ENCODE data around the gene MTG1.
"Not testable (repeated sequence)": the region's sequence is repeated elsewhere in the genome, so short reads cannot be mapped to it uniquely, and the experiment has no call there.

The MTG1 gene

GRCh38 chr10:133362846-133363245, 31.1 kb upstream of the MTG1 start:
- Mint-ChIP-seq H3K27me3 (no peaks in the 10 kb centered on the region), H3K9me3 (no peaks in the 10 kb centered on the region), H3K36me3 (ENCODE audit: insufficient read depth) (peaks cover 8% of the 10 kb centered on the region), H3K27ac (ENCODE audit: low read depth) (no peak overlapping the region), H3K4me3 (no peak overlapping the region), H3K4me1 (peaks cover 11% of the 10 kb centered on the region)
- no peak for DNase-seq (ENCODE audit: low spot score in 2 of 2)
- no peak for ATAC-seq (replicated peaks; ENCODE audit: extremely low read depth, poor library complexity, severe bottlenecking)

- Mint-ChIP-seq H3K27ac (ENCODE audit: low read depth) (no peak overlapping the region), H3K36me3 (ENCODE audit: insufficient read depth) (peaks cover 13% of the 10 kb centered on the region), H3K9me3 (no peaks in the 10 kb centered on the region), H3K4me1 (peaks cover 11% of the 10 kb centered on the region), H3K27me3 (no peaks in the 10 kb centered on the region), H3K4me3 (no peak overlapping the region)
- ATAC-seq (replicated peaks; ENCODE audit: extremely low read depth, poor library complexity, severe bottlenecking) (no peak), DNase-seq (ENCODE audit: low spot score in 2 of 2) (no peak)
Measured at GRCh38 chr10:133364645-133365431, 29.1 kb upstream of the MTG1 start.

DNA sequence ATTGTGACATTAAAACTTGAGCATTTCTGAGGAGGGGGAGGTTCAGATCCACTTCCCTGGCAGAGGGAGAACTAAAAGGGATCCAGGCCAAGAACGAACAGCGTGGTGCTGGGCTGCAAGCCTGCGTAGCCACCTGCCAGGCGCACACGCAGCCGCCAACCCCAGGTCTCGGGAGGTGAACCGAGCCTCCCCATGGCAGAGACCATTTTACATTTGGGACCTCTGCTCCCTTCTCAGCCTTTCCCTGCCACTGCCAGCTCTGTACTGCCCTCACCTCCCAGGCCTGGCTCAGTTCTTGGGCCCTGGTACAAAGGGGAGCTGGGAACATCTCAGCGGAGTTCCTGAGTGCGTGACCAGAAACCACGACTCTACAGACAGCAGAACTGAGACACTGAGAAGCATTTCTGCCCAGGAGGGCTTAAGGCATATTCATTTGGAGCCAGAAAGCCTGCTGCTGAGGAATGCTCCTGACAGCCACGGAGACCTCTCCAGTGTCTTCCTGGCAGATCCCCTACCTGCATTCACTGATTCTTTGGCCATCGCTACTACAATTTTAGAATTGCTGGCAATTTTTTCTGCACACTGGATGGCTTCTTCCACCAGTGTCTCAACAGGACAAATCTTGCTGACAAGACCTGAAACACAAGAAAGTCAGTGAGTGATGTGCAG, 28.4 kb upstream of the MTG1 start:
- DNase-seq (ENCODE audit: low spot score in 2 of 2): no peak
- H3K27me3 Mint-ChIP-seq: no peaks in the 10 kb centered on the region
- no peaks in the 10 kb centered on the region for H3K9me3 Mint-ChIP-seq
- peaks cover 15% of the 10 kb centered on the region for H3K36me3 Mint-ChIP-seq (ENCODE audit: insufficient read depth)
- H3K27ac Mint-ChIP-seq (ENCODE audit: low read depth): no peak overlapping the region
- H3K4me3 Mint-ChIP-seq: no peak overlapping the region
- no peak for ATAC-seq (replicated peaks; ENCODE audit: extremely low read depth, poor library complexity, severe bottlenecking)
- H3K4me1 Mint-ChIP-seq: peaks cover 11% of the 10 kb centered on the region

DNA sequence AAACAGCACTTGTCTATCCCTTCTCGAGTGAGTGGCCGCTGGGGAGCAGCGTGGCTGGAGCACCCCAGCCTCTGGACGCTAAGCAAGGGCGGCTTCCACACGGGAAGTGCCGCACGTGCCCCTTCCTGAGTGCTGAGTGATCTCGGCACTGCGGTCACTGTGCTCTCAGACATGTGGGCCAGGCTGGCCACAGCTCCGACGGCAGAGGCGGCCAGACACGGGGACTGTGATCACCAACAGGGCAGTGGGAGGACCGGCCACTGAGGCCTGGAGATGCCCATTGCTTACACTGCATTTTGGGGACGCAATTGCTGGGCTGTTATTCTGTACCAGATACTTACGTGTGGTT, 27.9 kb upstream of the MTG1 start:
- peaks cover 17% of the 10 kb centered on the region for H3K36me3 Mint-ChIP-seq (ENCODE audit: insufficient read depth)
- no peak for DNase-seq (ENCODE audit: low spot score in 2 of 2)

GRCh38 chr10:133366751-133367150, 27.2 kb upstream of the MTG1 start:
- H3K9me3 Mint-ChIP-seq: no peaks in the 10 kb centered on the region
- peaks cover 5% of the 10 kb centered on the region for H3K4me1 Mint-ChIP-seq
- H3K36me3 Mint-ChIP-seq (ENCODE audit: insufficient read depth): peaks cover 17% of the 10 kb centered on the region
- H3K27me3 Mint-ChIP-seq: no peaks in the 10 kb centered on the region
- H3K27ac Mint-ChIP-seq (ENCODE audit: low read depth): no peak overlapping the region
- no peak overlapping the region for H3K4me3 Mint-ChIP-seq
- DNase-seq (ENCODE audit: low spot score in 2 of 2): no peak
- no peak for ATAC-seq (replicated peaks; ENCODE audit: extremely low read depth, poor library complexity, severe bottlenecking)

More for the DNA sequence above, 27.9 kb upstream of the MTG1 start:
- Mint-ChIP-seq H3K27me3 (no peaks in the 10 kb centered on the region), H3K9me3 (no peaks in the 10 kb centered on the region), H3K27ac (ENCODE audit: low read depth) (no peak overlapping the region), H3K4me1 (peaks cover 11% of the 10 kb centered on the region), H3K4me3 (no peak overlapping the region)
- ATAC-seq (replicated peaks; ENCODE audit: extremely low read depth, poor library complexity, severe bottlenecking): no peak

DNA sequence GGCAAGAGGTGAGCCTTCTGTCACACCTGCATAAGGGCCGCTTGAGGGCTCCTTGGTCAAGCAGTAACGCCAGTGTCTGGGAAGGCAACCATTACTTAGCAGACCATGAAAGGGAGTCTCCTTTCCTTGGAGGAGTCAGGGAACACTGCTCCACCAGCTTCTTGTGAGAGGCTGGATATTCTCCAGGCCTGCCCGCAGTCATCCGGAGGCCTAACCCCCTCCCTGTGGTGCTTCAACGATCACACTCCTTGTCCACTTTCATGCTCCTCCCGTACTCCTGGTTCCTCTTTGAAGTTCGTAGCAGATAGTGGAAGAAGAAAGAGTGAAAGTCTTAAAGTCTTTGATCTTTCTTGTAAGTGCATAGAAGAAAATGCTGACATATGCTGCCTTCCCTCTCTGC, 26.5 kb upstream of the MTG1 start:
- not testable (repeated sequence) for ATAC-seq (replicated peaks; ENCODE audit: extremely low read depth, poor library complexity, severe bottlenecking); H3K4me1 Mint-ChIP-seq; H3K27me3 Mint-ChIP-seq; H3K9me3 Mint-ChIP-seq; H3K4me3 Mint-ChIP-seq; DNase-seq (ENCODE audit: low spot score in 2 of 2)
- peaks cover 17% of the 10 kb centered on the region for H3K36me3 Mint-ChIP-seq (ENCODE audit: insufficient read depth)
- H3K27ac Mint-ChIP-seq (ENCODE audit: low read depth): peak overlapping the region; percentile 74

- Mint-ChIP-seq H3K4me3 (no peak overlapping the region), H3K4me1 (no peaks in the 10 kb centered on the region), H3K27ac (ENCODE audit: low read depth) (peak overlapping the region; percentile 74), H3K36me3 (ENCODE audit: insufficient read depth) (peaks cover 17% of the 10 kb centered on the region), H3K9me3 (no peaks in the 10 kb centered on the region), H3K27me3 (no peaks in the 10 kb centered on the region)
- ATAC-seq (replicated peaks; ENCODE audit: extremely low read depth, poor library complexity, severe bottlenecking): no peak
- no peak for DNase-seq (ENCODE audit: low spot score in 2 of 2)
Measured at GRCh38 chr10:133368153-133368552, 25.8 kb upstream of the MTG1 start.

DNA sequence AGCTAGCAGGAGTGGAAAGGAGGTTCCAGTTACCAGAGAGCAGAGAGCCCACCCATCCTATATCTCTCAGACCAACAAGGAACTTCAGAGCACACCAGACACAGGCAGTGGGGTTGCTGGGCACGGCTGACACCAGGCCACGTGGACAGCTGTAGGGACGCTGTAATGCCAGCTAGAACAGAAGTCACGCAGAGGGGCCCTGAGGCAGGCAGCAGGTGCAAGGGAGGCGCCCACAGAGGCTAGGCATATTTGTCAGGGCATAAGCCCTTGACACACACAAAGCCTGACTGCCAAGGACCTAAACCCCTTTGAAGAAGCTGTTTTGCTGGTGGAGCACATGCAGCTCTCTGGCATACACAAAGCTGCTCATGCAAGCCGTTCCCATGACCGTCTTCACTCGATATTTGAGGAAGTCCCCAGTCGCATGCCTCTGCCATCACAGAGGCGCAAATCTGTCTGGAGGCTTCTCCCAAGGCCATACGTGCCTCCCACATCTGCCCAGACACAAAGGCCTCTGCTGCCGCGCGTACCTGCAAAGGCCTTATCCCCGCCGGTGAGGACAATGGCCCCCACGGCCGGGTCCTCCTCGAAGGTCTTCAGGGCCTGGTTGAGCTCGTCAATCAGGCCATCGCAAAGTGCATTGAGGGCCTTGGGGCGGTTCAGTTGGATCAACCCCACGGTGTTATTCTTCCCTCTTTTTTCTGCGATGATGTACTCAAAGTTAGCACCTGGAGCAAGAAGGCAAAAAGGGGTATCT, 23.7 kb upstream of the MTG1 start:
- Mint-ChIP-seq H3K27ac (ENCODE audit: low read depth) (no peak overlapping the region), H3K4me1 (peaks cover 6% of the 10 kb centered on the region), H3K4me3 (peak overlapping the region; percentile 76), H3K36me3 (ENCODE audit: insufficient read depth) (peaks cover 16% of the 10 kb centered on the region), H3K27me3 (no peaks in the 10 kb centered on the region), H3K9me3 (no peaks in the 10 kb centered on the region)
- ATAC-seq (replicated peaks; ENCODE audit: extremely low read depth, poor library complexity, severe bottlenecking) (no peak), DNase-seq (ENCODE audit: low spot score in 2 of 2) (no peak)

DNA sequence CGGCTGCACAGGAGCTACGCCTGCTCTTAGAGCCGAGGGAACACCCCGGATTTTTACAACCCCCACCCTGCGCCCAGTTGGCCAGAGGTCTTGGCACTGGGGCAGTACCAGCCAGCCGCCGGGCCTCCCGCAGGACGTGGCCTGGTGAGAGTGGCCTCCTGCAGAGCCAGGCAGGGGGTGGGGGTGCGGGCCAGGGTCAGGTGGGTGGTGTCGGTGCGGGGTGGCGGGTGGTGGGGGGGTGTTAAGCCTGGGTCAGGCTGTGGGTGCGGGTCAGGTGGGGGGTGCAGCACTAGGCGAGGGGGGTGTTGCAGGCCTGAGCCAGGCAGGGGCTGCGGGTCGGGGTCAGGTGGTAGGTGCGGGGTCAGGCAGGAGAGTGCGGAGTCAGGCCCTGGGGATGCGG, 21.4 kb upstream of the MTG1 start:
- H3K4me1 Mint-ChIP-seq: peaks cover 6% of the 10 kb centered on the region
- no peak overlapping the region for H3K27ac Mint-ChIP-seq (ENCODE audit: low read depth)
- peaks cover 14% of the 10 kb centered on the region for H3K36me3 Mint-ChIP-seq (ENCODE audit: insufficient read depth)
- no peaks in the 10 kb centered on the region for H3K9me3 Mint-ChIP-seq
- no peak for ATAC-seq (replicated peaks; ENCODE audit: extremely low read depth, poor library complexity, severe bottlenecking)
- H3K4me3 Mint-ChIP-seq: peak overlapping the region; percentile 76
- H3K27me3 Mint-ChIP-seq: no peaks in the 10 kb centered on the region
- DNase-seq (ENCODE audit: low spot score in 2 of 2): no peak

DNA sequence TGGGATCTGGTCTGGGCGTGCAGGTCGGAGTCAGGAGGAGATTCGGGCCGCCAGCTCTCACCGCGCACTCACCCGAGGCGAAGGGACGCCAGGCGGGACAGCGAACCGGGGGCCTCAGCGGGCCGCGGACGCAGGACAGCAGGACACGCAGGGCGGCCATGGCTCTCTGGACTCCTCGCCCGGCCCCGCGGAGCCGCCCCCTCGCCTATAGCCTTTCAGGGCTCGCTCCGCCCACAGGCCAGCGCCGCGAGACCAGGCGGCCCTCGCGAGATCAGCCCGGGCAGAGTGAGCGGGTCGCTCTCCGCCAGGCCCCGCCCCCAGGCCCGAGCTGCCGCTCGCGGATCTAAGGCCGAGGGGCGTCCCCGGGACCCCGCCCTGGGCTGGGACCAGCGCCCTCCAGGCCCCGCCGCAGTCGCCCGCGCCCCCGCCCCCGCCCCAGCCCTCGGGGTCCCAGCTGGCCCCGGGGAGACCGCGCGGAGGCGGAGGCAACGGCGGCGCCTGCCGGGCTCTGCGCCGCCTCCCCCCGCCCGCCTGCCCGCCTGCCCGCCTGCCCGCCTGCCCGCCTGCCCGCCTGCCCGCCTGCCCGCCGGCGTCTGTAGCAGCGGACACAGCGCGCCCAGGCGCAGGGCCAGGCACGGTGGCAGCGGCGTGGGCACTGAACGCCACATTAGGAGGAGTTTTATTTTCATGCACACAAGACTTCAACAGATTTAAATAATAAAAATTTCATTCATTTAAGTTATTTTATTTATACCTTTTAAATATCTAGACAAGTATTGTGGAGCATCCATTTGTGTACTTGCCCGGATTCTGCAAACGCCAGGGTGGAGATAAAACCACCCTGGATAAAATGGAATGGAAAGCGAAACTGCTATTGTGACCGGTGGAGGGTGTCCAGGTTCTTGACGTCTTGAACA, 20.5 kb upstream of the MTG1 start, which contains the start of gene ECHS1:
TSS of gene ECHS1 (minus strand) at position 181 of the 917 bp plus-strand sequence. CDS start at position 160, 21 bp downstream.
- H3K4me3 Mint-ChIP-seq: peak within 1 kb of the TSS; percentile 77
- ATAC-seq (replicated peaks; ENCODE audit: extremely low read depth, poor library complexity, severe bottlenecking): peak; percentile 99
- no peak within 1 kb of the TSS for H3K27ac Mint-ChIP-seq (ENCODE audit: low read depth)
- H3K27me3 Mint-ChIP-seq: no peaks in the 10 kb centered on the region
- H3K4me1 Mint-ChIP-seq: peaks cover 6% of the 10 kb centered on the region
- H3K9me3 Mint-ChIP-seq: no peaks in the 10 kb centered on the region
- peaks cover 11% of the 10 kb centered on the region for H3K36me3 Mint-ChIP-seq (ENCODE audit: insufficient read depth)
- DNase-seq (ENCODE audit: low spot score in 2 of 2): peak; percentile 83 to 85

- peaks cover 9% of the 10 kb centered on the region for H3K36me3 Mint-ChIP-seq (ENCODE audit: insufficient read depth)
- H3K4me3 Mint-ChIP-seq: peak overlapping the region; percentile 77
- H3K9me3 Mint-ChIP-seq: no peaks in the 10 kb centered on the region
- H3K27me3 Mint-ChIP-seq: no peaks in the 10 kb centered on the region
- H3K27ac Mint-ChIP-seq (ENCODE audit: low read depth): no peak overlapping the region
- peaks cover 6% of the 10 kb centered on the region for H3K4me1 Mint-ChIP-seq
- no peak for ATAC-seq (replicated peaks; ENCODE audit: extremely low read depth, poor library complexity, severe bottlenecking)
- DNase-seq (ENCODE audit: low spot score in 2 of 2): no peak
Measured at GRCh38 chr10:133375357-133376115, 18.4 kb upstream of the MTG1 start.
